Measurements from ENCODE around the gene ZNF366.
"Not testable (repeated sequence)": the region's sequence is repeated elsewhere in the genome, so short reads cannot be mapped to it uniquely, and the experiment has no call there.

Gene ZNF366

GRCh38 chr5:72436796-72437471 lies 70.3 kb downstream of the ZNF366 start:
- DNase-seq, result no peak

GRCh38 chr5:72434781-72435437 lies 72.3 kb downstream of the ZNF366 start:
- DNase-seq, result no peak

DNA sequence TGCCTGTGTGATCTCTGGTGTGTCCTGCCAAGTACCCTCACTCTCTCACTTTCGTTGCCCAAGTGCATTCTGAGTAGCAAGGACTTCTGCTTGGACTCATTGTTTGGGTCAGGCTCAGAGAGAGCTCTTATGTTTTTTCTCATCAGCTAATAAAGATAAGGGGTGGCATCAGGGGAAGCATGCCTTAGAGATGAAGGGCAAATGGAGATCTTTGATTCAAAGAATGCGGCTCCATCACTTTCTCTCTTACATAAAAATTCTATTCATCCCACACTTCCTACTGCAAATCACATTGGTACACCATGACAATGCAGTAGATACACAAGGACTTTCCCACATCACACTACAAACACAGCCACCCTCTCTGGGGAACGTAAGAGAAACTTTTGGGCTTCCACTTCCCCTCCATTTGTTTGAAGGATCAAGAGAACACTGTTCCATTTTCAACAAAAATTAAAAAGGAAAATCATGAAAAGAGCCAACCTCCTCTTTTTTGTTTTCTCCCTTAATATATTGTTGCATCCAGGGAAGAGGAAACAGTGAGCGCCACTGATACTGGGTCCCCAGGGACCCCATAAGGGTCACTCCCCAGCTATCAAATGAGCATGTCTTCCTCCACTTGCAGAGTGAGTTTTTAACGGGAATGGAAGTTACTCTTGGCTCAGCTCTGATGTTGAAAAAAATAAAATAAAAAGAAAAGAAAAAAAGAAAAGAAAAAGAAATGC lies 73.0 kb downstream of the ZNF366 start:
- DNase-seq, result no peak

- no peak for DNase-seq
Measured at GRCh38 chr5:72433522-72433921, 73.7 kb downstream of the ZNF366 start.

- DNase-seq, result no peak
Measured at GRCh38 chr5:72428669-72429068, 78.5 kb downstream of the ZNF366 start.

DNA sequence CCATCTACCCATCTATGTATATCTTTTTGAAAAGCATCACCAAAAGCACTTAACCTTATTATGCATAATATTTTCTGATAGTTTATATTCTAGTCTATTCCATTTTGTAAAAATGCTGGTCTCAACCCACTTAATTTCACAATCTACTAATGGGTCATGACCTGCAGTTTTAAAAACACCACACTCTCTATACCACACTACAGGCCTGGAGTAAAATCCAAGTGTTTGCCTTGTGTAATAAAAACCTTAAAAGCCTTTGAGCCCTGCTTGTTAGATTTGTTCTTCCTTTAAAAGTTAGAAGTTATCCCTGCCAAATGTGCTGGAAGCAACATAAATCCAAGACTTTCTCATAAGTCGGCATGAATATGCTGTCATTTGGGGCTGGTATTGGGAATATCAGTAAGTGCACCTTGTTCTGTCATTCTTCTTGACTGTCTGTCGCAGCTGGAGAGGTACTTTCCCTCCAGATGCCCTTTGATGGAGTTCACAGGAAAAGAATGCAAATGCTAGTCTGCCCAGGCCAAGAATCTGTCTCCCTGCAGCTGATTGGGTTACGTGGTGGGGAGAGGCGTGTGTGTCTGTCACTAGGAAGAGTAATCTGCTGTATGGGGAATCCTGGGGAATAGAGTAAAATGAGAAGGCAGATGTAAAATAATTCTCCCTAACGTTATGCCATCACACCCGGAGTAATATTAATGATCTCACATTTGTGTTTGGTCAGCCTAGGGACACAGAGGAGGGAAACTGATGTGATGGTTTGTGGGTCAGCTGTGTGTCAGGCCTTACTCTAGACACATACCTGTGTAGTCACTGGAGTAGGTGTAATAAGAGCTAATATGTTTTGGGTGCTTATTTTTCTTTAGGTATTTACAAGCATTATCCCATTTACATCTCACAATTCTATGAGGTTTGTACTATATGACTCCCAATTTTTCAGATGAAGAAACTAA lies 79.4 kb downstream of the ZNF366 start:
- DNase-seq, result no peak

GRCh38 chr5:72427016-72427415 lies 80.2 kb downstream of the ZNF366 start:
- DNase-seq, result no peak

- DNase-seq, result no peak
Measured at GRCh38 chr5:72426019-72426418, 81.2 kb downstream of the ZNF366 start.

DNA sequence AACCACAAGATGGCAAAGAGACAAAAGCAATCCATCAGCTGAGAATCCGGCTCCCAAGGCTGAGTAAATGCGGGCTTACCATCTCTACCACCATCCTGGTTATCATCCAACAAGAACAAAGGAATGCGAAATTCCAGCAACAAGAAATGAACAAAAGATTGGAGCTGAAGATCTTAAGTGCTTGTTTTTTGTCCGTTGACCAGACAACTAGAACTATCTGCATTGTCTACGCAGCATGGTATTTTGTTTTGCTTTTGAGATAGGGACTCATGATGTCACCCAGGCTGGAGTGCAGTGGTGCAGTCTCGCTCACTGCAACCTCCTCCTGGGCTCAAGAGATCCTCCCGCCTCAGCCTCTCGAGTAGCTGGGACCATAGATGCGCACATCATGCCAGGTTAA lies 88.9 kb downstream of the ZNF366 start:
- no peak for DNase-seq

DNA sequence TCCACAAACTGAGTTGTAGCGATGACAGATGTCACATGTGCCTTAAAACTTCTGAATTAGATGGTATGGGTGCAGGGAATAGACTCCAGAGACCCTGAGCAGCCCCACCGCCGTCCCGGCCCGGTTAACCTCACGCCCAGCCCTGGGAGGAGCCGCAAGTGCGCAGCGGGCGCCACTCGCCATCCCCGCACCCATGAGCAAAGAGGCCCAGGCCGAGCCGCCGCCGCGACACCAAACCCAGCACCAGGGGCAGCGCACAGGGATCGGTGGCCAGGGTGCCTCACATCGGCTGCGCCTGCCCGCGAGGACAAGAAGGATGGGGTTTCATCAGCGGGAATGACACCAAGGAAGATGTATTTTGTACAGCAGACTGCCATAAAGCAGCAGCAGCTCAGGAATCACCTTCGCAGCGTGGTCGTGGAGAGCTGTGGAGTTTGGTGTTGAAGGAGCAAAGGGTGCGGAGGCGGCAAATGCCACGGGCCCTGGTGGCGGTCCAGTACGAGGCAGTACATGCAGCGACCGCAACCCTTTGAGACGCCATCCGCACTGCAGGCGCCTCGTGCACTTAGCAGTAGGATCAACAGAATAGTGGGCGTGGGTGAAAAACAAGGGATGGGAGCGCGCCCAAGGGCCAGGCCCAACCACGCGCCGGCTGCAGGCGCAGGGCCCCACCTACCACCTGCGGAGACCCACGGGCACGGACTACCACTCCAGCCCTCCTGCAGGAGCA lies 89.7 kb downstream of the ZNF366 start:
- no peak for DNase-seq

- DNase-seq, result no peak
Measured at GRCh38 chr5:72415616-72416325, 91.4 kb downstream of the ZNF366 start.

GRCh38 chr5:72412283-72413055 lies 94.7 kb downstream of the ZNF366 start:
- DNase-seq, result no peak

GRCh38 chr5:72410688-72411295 lies 96.4 kb downstream of the ZNF366 start:
- DNase-seq, result no peak

- no peak for DNase-seq
Measured at GRCh38 chr5:72408603-72409002, 98.6 kb downstream of the ZNF366 start.

- DNase-seq, result no peak
Measured at GRCh38 chr5:72408127-72408526, 99.1 kb downstream of the ZNF366 start.

DNA sequence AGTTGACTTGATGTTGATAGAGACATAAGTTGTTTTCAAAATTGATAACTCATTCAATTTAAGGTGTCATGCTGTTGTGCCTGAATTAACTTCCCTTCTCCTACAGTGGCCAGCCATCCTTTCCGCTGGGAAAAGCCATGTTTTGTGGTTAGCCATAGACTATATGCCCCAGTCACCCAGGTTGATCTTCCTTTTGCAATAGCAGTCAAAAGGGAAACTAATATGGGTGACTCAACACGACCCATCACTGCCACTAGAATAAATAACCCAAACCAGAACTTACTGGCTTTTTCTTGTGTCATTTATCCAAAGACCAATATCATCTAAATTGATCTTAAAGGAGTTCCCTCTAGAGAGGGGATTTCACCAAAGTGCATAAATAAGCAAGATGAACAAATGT lies 99.7 kb downstream of the ZNF366 start:
- no peak for DNase-seq

DNA sequence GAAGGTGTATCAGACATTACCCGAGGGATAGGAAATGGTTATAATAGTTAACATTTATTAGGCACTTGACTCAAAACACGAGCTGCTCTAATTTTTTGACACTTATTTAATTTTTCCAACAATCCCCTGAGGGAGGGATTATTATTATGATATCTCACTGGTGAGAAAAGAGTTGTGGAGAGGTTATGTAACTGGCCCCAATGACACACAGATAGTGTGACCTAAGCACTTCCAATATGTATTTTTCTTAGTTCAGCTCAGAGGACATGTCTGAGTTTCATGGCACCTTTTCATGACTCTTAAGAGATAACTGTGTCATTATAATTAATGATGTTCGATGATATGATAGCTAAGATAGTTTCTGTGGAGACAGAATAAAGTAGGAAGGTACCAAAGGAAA lies 100.1 kb downstream of the ZNF366 start:
- DNase-seq, result no peak

GRCh38 chr5:72404771-72405170 lies 102.4 kb downstream of the ZNF366 start:
- not testable (repeated sequence) for DNase-seq

DNA sequence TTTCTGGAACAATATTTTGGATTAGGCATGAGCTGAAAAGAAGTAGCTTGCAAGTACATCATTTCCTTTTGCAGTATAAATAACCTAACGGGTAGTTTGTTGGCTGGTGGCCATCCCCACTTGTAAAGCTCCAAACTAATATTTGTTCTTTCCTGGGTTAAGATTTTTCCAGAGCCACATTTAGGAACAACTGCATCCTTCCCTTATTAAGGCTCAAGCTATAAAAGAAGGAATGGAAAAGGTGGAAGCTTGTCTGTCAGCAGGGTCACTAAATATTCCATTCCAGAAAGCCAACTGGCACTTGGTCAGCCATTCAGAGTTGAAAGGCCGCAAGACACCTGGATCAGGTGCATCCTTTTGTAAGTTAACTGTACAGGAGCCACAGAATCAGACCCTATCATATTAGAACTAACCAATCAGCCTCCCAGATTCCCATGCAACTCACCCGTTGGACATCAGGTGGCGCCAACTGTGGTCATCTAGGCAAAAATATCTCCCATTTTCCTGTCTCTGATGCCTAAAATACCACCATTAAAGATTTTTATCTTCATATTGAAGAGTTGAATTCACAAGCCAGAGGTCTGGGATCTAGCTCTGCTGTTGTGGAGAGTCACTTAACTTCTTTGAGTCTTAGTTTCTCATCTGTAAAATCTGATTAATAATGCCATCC lies 104.1 kb downstream of the ZNF366 start:
- no peak for DNase-seq

Measured in activated CD4-positive, alpha-beta T cell treated with anti-CD3 and anti-CD28 coated beads, Interleukin-2, amount 50 U/mL, for 4 hours (primary cell).